Spleen (tissue), 11 donors: Measurements from ENCODE around the gene ZNF285. TPM values are rescaled to one million over a fixed set of nuclear protein-coding genes. Genes with fewer than 3 reads are reported as not detected.
"Not testable (repeated sequence)": the region's sequence is repeated elsewhere in the genome, so short reads cannot be mapped to it uniquely, and the experiment has no call there.

Source experiments
- DNase-seq: peaks from one replicate; pipeline ENCODE4 v3.0.0-alpha.2; 2020
- H3K27ac ChIP-seq, 8 donors: fragments of 200-600 bp; sonication (generic) in 7 of 8; 1 replicate in 4 of 8; 2 replicates in 4 of 8; pipeline versions ENCODE4 v1.5.0 to v1.8.0; 2016 to 2021; ENCODE audit warnings: inconsistent platforms in 4 of 8, mild to moderate bottlenecking in 4 of 8, moderate library complexity in 1 of 8
- H3K27me3 ChIP-seq, 7 donors: fragments of 200-600 bp; sonication (generic) in 6 of 7; replicated peaks in 1 of 7; 1 replicate in 4 of 7; 2 replicates in 3 of 7; pipeline versions ENCODE4 v1.5.0 to v1.8.0; 2016 to 2021; ENCODE audit warnings: inconsistent platforms in 3 of 7, mild to moderate bottlenecking in 1 of 7
- H3K36me3 ChIP-seq, 6 donors: fragments of 200-600 bp; sonication (generic) in 5 of 6; 1 replicate in 4 of 6; 2 replicates in 2 of 6; pipeline versions ENCODE4 v1.5.0 to v1.8.0; 2016 to 2021; ENCODE audit warnings: inconsistent platforms in 2 of 6
- H3K4me1 ChIP-seq, 6 donors: fragments of 200-600 bp; sonication (generic) in 5 of 6; 1 replicate in 3 of 6; 2 replicates in 3 of 6; pipeline versions ENCODE4 v1.5.0 to v1.8.0; 2016 to 2021; ENCODE audit warnings: inconsistent platforms in 3 of 6
- H3K4me3 ChIP-seq, 8 donors: fragments of 200-600 bp; sonication (generic) in 7 of 8; 1 replicate in 4 of 8; 2 replicates in 4 of 8; pipeline versions ENCODE4 v1.5.0 to v1.8.0; 2016 to 2021; ENCODE audit warnings: inconsistent platforms in 4 of 8, mild to moderate bottlenecking in 4 of 8, moderate library complexity in 2 of 8
- H3K9me3 ChIP-seq, 8 donors: fragments of 200-600 bp; sonication (generic) in 7 of 8; 1 replicate in 4 of 8; 2 replicates in 4 of 8; pipeline versions ENCODE4 v1.5.0 to v1.8.0; 2016 to 2021; ENCODE audit warnings: inconsistent platforms in 4 of 8
- CTCF ChIP-seq, 11 experiments: fragments of 200-600 bp in 7 of 11; fragments of 450-650 bp in 4 of 11; sonication (generic) in 4 of 11; IDR thresholded peaks in 8 of 11; conservative IDR thresholded peaks in 3 of 11; 1 replicate in 7 of 11; 2 replicates in 4 of 11; pipeline versions ENCODE4 v1.4.0 to v1.8.0; 2016 to 2021; ENCODE audit warnings: antibody characterized with exemption in 11 of 11, inconsistent platforms in 4 of 11, mild to moderate bottlenecking in 1 of 11
- POLR2A ChIP-seq, 3 donors: fragments of 450-650 bp; IDR thresholded peaks; one replicate each; pipeline ENCODE4 v1.5.1; 2017; ENCODE audit warnings: antibody characterized with exemption in 3 of 3, mild to moderate bottlenecking in 1 of 3
- POLR2AphosphoS5 ChIP-seq, 3 donors: sonication (generic); formaldehyde crosslinking; IDR thresholded peaks; one replicate each; pipeline ENCODE4 v1.5.1; 2017; ENCODE audit warnings: antibody characterized with exemption in 3 of 3
- WGBS, 5 donors: extraction: QIAGEN DNeasy Blood & Tissue Kit in 3 of 5; methylation state at CpG; one replicate each; pipeline versions ENCODE4 v1.1.5 to v1.1.7; 2013 to 2018; 5-methylcytosine and 5-hydroxymethylcytosine counted together
- intact Hi-C: fragments of 100-400 bp; cut with DNase I; formaldehyde crosslinking; loops from one replicate; pipeline ENCODE4 v1.15.0; 2023; ENCODE audit warnings: low total_unique reads
- polyA plus RNA-seq, 3 donors: library from polyadenylated mRNA; stranded (reverse); fragments of 200-250 nt; gene quantifications; one replicate each; pipeline ENCODE4 v1.2.1, GENCODE V29; 2013
- total RNA-seq, 7 donors: library from RNA; depleted of rRNA in 3 of 7; stranded (reverse); fragments of >200 nt in 3 of 7; fragmentation: NEBNext Ultra II Directional in 4 of 7; extraction: Animal tissue kit (Norgen Biotek cat#: 25700) in 4 of 7; gene quantifications; one replicate each; pipeline versions ENCODE4 v1.1.0 to v1.2.1, GENCODE V29; 2016 to 2021
- donor health status: healthy with polysubstance abuse.
- donor health status: DM: no; HTN: no; CAD: no; lungs with moderate emphysema.
- donor health status: DM: no; HTN: no; CAD: no.
- donor health status: Bipolar disorder and iron deficiency.
- donor health status: healthy.
- donor health status: DM: no; HTN: no; CAD: no.
- donor health status: DM: yes; HTN: yes; CAD: no.

ZNF285 gene
- total and polyA plus RNA-seq, 10 donors = 1.0 to 4.2 (median 2.9) TPM

- TF ChIP-seq POLR2AphosphoS5 (IDR thresholded peaks at IDR 0.05) (no peak), CTCF (IDR thresholded peaks at IDR 0.05 in 8 of 11, conservative IDR thresholded peaks at IDR 0.05 in 3 of 11) (no peak), POLR2A (IDR thresholded peaks at IDR 0.05) (no peak)
- WGBS, 5 donors = 95 to 99% (median 96%) methylated on average over 2 of the region's 2 CpGs
- intact Hi-C loops = no loop called here
- Histone ChIP-seq H3K4me1 (no peaks in the 10 kb centered on the region), H3K27me3 (no peaks in the 10 kb centered on the region), H3K27ac (no peak overlapping the region), H3K4me3 (no peak overlapping the region), H3K9me3 (peaks cover 10 to 100% (median 100%) of the 10 kb centered on the region in 8 donors), H3K36me3 (peaks cover 0 to 95% (median 51%) of the 10 kb centered on the region in 6 donors)
- DNase-seq = no peak
Measured at GRCh38 chr19:44435441-44435840, 34.0 kb upstream of the ZNF285 start.

GRCh38 chr19:44430956-44431355 lies 29.5 kb upstream of the ZNF285 start:
- DNase-seq = no peak
- 58 to 89% (median 82%) methylated on average over 1 of the region's 1 CpG for WGBS, 5 donors
- intact Hi-C loops = no loop called here
- Histone ChIP-seq H3K36me3 (peaks cover 5 to 77% (median 55%) of the 10 kb centered on the region in 6 donors), H3K9me3 (peaks cover 17 to 100% (median 100%) of the 10 kb centered on the region in 8 donors), H3K4me3 (no peak overlapping the region), H3K27me3 (no peaks in the 10 kb centered on the region), H3K4me1 (no peaks in the 10 kb centered on the region), H3K27ac (no peak overlapping the region)
- TF ChIP-seq POLR2A (IDR thresholded peaks at IDR 0.05) = no peak
- no peak for TF ChIP-seq POLR2AphosphoS5 (IDR thresholded peaks at IDR 0.05)
- TF ChIP-seq CTCF (IDR thresholded peaks at IDR 0.05 in 8 of 11, conservative IDR thresholded peaks at IDR 0.05 in 3 of 11) = no peak

GRCh38 chr19:44415553-44415952 lies 14.1 kb upstream of the ZNF285 start:
- peaks cover 0 to 97% (median 74%) of the 10 kb centered on the region in 8 donors for H3K9me3 ChIP-seq

GRCh38 chr19:44389268-44389667 lies 12.1 kb downstream of the ZNF285 start:
- DNase-seq, H3K4me3 ChIP-seq, H3K27me3 ChIP-seq, H3K4me1 ChIP-seq, intact Hi-C loops, H3K27ac ChIP-seq: not testable (repeated sequence)
- H3K36me3 ChIP-seq = peaks cover 3 to 78% (median 53%) of the 10 kb centered on the region in 6 donors
- WGBS, 5 donors = 90 to 99% (median 95%) methylated on average over 4 of the region's 4 CpGs
- H3K9me3 ChIP-seq = peaks cover 0 to 98% (median 90%) of the 10 kb centered on the region in 8 donors

More at GRCh38 chr19:44415553-44415952, 14.1 kb upstream of the ZNF285 start:
- DNase-seq, H3K4me3 ChIP-seq, H3K27me3 ChIP-seq, intact Hi-C loops, H3K4me1 ChIP-seq, H3K27ac ChIP-seq, H3K36me3 ChIP-seq: not testable (repeated sequence)
- 89 to 96% (median 94%) methylated on average over 4 to 12 of the region's 15 CpGs for WGBS, 5 donors

GRCh38 chr19:44374789-44375188 lies 26.6 kb downstream of the ZNF285 start:
- no peak overlapping the region for H3K27ac ChIP-seq
- intact Hi-C loops = no loop called here
- no peaks in the 10 kb centered on the region for H3K27me3 ChIP-seq
- H3K4me3 ChIP-seq = no peak overlapping the region
- TF ChIP-seq POLR2AphosphoS5 (IDR thresholded peaks at IDR 0.05) = no peak
- no peak for DNase-seq
- H3K4me1 ChIP-seq = no peaks in the 10 kb centered on the region
- H3K36me3 ChIP-seq = no peaks in the 10 kb centered on the region
- H3K9me3 ChIP-seq = peaks cover 2 to 92% (median 81%) of the 10 kb centered on the region in 8 donors
- 46 to 54% (median 51%) methylated on average over 2 of the region's 2 CpGs for WGBS, 5 donors
